NAMALWA (cell line): ENCODE measurements around the gene DENND2D.

ENCODE experiments used
- DNase-seq: peaks from one replicate; pipeline ENCODE4 v3.0.0-alpha.2; 2015; ENCODE audit warnings: low spot score

DENND2D gene, protein sequence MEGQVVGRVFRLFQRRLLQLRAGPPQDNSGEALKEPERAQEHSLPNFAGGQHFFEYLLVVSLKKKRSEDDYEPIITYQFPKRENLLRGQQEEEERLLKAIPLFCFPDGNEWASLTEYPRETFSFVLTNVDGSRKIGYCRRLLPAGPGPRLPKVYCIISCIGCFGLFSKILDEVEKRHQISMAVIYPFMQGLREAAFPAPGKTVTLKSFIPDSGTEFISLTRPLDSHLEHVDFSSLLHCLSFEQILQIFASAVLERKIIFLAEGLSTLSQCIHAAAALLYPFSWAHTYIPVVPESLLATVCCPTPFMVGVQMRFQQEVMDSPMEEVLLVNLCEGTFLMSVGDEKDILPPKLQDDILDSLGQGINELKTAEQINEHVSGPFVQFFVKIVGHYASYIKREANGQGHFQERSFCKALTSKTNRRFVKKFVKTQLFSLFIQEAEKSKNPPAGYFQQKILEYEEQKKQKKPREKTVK

GRCh38 chr1:111199881-111200801 is at the start of gene DENND2D:
DENND2D (minus strand) TSS chr1:111200646; CDS start chr1:111200459, 187 bp downstream.
- no peak for DNase-seq

GRCh38 chr1:111249960-111250359 is 49.5 kb upstream of the DENND2D start:
- DNase-seq, result no peak

DNA sequence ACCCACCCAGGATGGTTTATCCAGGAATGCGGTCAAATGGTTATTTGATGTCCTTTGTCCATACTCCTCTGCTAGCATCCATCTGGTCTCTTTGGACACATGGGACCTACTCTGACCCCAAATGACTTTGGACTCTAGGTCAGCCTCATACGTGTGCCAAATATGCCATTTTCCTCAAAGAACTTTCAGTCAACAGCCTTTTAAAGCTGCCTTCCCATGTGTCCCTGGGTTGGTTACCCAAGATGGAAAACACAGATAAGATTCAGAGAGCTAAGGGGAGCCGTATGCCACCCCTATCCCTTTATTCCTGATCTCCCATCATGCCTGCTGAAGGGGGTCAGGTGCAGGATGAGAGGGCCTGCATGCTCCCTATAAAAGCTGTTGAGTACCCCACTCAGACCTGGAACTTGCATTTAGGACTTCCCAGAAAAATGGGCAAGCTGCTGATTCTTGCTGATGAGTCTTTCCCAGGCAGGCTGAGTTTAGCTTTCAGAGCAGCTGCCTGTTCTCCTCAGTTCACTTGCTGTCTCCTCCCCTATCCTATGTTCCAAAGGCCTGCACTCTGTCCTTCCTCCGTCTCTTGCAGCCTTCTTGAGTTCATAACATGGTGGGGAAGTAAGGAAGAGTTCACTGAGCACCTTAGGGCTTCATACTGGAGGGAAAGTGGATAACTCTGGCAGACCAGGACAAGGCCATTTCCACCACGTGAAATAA is 46.8 kb upstream of the DENND2D start:
- DNase-seq, result no peak

- no peak for DNase-seq
Observed at GRCh38 chr1:111242805-111243523, 42.5 kb upstream of the DENND2D start.

DNA sequence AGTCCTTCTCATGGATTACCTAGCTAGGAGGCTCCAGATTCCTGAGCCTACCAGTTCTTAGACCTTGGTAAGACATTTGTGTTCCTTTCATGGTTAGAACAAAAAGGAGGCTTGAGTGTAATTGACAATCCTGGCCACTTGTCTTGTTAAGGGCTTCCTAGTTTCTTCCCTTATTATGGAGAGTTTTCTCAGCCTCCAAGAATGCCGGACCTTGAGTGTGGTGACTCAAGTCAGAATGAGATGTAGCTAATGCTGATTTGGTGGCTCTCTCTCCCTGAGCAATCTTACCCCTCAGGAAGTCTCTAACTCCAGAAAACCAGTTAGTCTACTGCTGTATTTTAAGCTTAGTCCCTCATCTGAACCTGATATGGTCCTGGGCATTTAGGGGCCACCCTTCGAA is 41.4 kb upstream of the DENND2D start:
- DNase-seq, result no peak

GRCh38 chr1:111238056-111238795 is 37.8 kb upstream of the DENND2D start:
- no peak for DNase-seq

DNA sequence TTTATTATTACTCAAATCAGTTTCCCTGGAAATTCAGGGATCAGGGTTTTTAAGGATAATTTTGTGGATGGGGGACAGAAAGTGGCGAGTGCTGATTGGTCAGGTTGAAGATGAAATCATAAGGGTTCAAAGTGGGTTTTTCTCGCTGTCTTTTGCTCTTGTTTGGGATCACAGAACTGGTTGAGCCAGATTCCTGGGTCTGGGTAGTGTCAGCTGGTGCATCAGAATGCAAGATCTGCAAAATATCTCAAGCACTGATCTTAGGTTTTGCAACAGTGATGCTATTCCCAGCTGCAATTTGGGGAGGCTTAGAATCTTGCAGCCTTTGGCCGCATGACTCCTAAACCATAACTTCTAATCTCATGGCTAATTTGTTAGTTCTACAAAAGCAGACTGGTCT is 36.4 kb upstream of the DENND2D start:
- no peak for DNase-seq

DNA sequence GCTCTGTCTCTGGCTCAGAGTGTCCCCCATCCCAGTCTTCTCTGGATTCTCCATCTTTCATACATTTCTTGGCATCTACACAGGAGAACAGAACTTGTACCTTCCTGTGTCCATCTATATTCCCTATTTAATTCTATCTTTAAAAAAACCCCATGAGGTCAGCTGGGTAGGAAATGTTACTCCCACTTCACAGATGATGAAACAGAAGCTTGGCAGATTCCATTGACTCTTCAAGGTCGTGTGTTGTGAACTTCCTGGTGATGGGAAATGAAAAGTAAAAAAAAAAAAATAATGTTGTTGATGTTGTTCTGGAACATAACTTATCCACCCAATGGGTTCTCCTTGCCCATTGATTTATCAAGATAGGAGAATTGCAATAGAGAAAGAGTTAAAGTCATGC is 35.9 kb upstream of the DENND2D start:
- no peak for DNase-seq

DNA sequence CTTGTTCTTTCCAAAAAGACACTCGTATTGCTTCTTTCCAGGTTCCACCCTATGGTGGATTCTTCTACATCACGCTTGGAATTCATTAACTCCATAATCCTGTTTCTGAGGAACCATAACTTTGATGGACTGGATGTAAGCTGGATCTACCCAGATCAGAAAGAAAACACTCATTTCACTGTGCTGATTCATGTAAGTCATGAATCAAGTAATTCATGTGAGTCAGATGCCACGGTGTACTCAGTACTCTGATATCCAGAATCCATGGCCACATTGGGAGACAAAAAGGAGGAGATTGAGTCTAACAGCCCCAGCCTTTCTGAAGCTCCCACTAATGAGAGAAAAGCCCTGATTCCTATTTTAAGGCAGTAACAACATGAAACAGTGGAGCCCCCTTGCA is 34.4 kb upstream of the DENND2D start:
- DNase-seq, result no peak

DNA sequence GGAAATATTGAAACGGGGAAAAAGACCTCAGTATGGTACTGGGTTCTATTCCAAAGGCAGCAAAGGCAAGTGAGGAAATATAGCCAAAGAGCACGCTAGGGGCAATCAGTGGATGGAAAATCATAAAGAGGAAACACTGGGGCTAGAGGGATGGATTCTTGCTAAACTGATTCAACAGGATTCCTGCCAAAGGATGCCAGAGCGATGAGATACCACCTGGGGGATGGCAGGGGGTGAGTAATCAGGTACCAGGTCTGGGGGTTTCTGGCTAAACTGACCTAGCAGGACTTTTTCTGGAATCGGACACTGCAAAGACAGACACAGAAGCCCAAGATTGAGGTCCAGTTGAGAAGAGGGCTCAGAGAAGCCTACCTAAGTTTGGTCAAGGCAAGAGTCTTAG is 33.8 kb upstream of the DENND2D start:
- DNase-seq, result no peak

- no peak for DNase-seq
Observed at GRCh38 chr1:111232134-111232533, 31.7 kb upstream of the DENND2D start.

DNA sequence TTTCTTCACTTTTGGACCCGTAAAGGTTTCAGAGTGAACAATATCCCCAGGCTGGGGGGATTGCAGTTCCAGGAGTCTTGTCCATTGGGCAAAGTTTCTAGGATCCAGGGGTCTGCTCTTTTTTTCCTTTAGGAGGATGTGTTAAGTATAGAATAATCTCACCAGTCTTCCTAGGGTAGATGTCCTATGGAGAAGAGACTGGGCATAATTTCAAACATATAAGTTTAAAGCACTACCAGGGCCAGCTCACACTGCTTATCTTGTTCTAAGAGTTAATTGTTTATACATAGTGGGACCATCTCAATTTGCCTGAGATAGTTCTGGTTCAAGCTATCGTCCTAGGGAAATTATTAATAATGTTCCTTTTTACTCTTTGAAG is 28.3 kb upstream of the DENND2D start:
- no peak for DNase-seq

DNA sequence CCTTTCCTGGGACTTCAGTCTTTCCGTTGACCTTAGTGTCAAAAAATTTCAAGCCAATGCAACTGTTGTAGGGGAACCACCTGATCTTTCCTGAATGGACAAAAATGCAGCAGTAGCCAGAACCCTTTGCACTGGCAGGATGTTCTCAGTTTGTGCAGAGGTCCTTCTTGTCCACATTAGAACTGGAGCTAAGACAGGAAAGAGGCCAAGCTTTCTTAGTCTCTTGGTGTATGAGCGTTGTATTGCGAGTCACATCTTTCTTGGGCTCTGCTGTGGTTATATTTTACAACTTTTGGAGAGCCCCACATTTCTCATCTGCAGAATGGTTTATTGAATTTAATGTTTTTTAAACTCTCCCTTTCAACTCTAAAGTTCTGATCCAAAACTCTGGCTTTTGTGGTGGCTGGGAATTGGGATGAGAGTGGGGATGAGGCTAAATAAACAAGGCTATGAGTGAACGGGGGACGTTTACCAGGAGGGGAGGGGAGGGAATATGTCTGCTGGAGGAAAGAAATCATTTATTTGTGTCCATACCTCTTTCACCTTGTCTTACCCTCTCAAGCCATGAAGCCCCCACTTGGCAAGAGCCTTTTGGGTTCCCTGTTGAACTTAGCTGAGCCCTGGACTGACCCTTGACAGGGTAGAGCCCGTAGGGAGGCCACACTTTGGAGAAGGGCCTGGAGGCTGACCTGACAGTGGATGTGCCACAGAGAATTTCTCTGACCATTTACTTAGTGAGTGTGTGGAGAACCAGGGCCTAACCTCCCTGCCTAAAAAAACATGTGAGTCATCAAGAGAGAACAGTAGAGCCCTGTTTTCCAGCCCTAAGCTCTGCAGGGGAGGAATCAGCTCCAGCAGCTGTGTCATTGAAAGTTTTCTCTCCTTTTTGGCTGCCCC is 27.7 kb upstream of the DENND2D start:
- no peak for DNase-seq

- no peak for DNase-seq
Observed at GRCh38 chr1:111227434-111227833, 27.0 kb upstream of the DENND2D start, which contains the start of gene CHI3L2. CHI3L2 (plus strand) TSS chr1:111227713; CDS start chr1:111227730, 17 bp downstream.

DNA sequence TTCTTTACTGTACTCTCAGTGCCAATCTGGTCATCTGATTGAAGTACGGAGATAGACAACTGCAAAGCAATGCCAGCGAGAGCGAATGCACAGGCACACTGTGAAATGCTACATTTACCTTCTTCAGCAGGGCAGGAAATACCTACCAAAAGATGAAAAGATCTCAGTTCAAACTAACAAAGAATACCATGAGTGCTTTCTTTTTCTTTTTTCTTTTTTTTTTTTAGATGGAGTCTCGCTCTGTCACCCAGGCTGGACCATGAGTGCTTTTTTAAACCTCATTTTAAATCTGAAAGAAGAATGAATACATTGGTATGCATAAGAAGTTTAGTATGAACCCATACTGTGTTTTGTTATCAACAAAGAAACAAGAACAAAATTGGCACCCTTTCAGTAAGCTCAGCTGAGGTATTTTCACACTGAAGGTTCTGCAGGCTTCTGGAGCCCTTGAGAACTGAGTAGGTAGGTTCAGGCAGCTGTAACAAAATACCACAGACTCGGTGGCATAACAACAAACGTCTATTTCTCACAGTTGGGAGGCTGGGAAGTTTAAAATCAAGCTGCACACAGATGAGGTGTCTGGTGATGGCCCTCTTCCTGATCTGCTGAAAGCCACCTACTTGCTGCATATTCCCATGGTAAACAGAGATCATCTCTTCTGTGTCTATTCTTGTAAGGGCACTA is 25.4 kb upstream of the DENND2D start:
- DNase-seq, result no peak

DNA sequence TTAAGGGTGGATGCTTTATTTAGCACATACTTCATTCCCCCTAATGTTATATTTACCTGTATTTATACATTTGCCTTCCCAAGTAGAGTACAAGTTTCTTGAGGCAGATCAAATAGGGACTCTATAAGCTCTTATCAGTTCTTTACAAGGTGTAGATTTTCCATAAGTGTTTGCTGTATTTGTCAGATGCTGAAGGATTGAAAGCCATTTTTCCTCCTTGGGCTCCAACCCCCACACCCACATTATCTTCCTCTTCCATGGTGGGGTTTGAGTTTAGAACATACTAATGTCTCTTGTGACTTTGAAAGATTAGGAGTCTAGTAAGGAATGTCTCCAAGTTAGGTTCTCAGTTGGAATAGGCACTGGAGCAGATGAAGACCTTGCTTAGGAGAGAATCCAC is 24.6 kb upstream of the DENND2D start:
- DNase-seq, result no peak

- DNase-seq, result no peak
Observed at GRCh38 chr1:111223126-111223685, 22.8 kb upstream of the DENND2D start.

- DNase-seq, result peak; percentile 85
Observed at GRCh38 chr1:111222308-111223125, 22.1 kb upstream of the DENND2D start.
